ENCODE data around the gene RASSF1.

- TF ChIP-seq EZH2 (IDR thresholded peaks at IDR 0.05): no peak
- no peak for TF ChIP-seq CTCF (IDR thresholded peaks at IDR 0.05)
Observed at GRCh38 chr3:50304601-50305000, 36.0 kb downstream of the RASSF1 start.
